ENCODE results near the gene GLI2.

GRCh38 chr2:120771781-120772208 lies 36.1 kb downstream of the GLI2 start:
- TF ChIP-seq CTCF (conservative IDR thresholded peaks at IDR 0.05; ENCODE audit: low read length) (no peak), EZH2phosphoT487 (IDR thresholded peaks at IDR 0.05; ENCODE audit: borderline replicate concordance) (no peak)

Data from Loucy (cell line).